ENCODE results near the gene NSRP1.

Gene NSRP1

DNA sequence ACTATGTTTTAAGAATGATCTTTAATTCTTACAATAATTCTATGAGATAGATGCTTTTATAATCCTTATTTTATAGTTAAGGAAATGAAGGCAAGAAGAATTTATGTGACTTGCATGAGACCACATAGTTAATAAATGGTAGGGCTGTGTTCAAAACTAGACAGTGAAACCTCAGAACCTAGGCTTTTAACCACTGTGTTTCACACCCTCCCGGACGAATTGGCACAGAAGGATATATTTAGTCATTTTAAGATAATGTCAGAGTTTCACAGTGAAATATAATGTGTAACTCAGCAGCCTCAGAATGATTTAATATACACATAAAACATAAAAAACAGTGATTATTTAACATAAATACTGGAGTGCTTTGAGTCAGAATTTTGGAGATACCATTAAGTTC, 57.0 kb downstream of the NSRP1 start:
- TF ChIP-seq, protein P1, sequence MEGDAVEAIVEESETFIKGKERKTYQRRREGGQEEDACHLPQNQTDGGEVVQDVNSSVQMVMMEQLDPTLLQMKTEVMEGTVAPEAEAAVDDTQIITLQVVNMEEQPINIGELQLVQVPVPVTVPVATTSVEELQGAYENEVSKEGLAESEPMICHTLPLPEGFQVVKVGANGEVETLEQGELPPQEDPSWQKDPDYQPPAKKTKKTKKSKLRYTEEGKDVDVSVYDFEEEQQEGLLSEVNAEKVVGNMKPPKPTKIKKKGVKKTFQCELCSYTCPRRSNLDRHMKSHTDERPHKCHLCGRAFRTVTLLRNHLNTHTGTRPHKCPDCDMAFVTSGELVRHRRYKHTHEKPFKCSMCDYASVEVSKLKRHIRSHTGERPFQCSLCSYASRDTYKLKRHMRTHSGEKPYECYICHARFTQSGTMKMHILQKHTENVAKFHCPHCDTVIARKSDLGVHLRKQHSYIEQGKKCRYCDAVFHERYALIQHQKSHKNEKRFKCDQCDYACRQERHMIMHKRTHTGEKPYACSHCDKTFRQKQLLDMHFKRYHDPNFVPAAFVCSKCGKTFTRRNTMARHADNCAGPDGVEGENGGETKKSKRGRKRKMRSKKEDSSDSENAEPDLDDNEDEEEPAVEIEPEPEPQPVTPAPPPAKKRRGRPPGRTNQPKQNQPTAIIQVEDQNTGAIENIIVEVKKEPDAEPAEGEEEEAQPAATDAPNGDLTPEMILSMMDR (IDR thresholded peaks at IDR 0.05; ENCODE audit: control insufficient read depth, extremely low read depth, insufficient read depth), result no peak
- no peak overlapping the region for H3K4me3 ChIP-seq (ENCODE audit: low read depth, low read length)
- DNase-seq (ENCODE audit: low read depth), result no peak

DNA sequence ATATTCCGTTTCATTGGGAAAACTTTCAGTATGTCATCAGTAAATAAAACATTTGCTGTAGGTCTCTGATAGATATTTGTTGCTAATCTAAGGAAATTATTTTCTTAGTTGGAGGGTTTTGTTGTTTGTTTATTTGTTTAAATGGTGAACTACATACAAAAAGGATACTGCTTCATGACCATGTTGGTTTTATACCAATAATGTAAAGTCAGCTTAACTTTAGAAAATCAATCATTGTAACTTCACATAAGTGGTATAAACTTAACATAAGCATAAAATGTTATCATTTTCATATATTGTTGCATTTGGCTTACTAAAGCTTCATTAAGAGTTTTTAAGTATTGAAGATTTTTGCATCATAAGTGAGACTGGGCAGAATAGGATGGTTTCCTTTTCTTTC, 57.9 kb downstream of the NSRP1 start:
- TF ChIP-seq, protein P1 (IDR thresholded peaks at IDR 0.05; ENCODE audit: control insufficient read depth, extremely low read depth, insufficient read depth), result no peak
- DNase-seq (ENCODE audit: low read depth), result no peak
- no peak overlapping the region for H3K4me3 ChIP-seq (ENCODE audit: low read depth, low read length)

DNA sequence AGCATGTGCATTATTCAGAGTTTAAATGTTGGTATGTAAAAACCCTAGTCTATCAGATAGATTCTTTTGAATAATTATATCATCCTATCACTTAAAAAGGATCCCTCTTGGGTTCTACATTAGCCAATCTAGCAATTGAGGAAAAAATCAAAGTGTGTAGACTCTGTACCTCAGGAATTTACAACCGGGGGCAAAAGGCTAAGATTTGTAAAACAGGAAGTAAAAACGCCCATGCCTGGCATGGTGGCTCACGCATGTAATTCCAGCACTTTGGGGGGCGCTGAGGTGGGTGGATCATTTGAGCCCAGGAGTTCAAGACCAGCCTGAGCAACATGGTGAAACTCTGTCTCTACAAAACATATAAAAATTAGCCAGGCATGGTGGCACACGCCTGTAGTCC, 60.2 kb downstream of the NSRP1 start:
- H3K4me3 ChIP-seq (ENCODE audit: low read depth, low read length), result no peak overlapping the region
- TF ChIP-seq, protein P1 (IDR thresholded peaks at IDR 0.05; ENCODE audit: control insufficient read depth, extremely low read depth, insufficient read depth), result no peak
- no peak for DNase-seq (ENCODE audit: low read depth)

DNA sequence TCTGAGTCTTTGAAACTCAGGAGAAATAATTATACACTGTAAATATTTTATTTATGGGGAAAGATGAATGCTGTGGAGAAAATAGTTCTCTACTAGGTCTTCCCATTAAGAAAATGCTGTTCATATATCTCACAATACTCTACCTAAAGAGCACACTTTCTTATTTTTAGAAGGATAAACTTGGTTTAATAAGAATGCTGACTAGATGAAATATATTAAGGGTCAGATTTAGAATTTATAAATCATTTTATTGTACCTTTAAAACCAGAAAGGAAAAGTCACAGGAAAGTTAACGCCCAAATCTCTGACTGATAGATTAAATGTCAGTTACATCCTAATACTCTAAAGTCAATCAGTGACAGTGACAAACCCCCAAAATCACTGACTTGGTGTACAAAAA, 70.1 kb downstream of the NSRP1 start:
- TF ChIP-seq, protein P1 (IDR thresholded peaks at IDR 0.05; ENCODE audit: control insufficient read depth, extremely low read depth, insufficient read depth), result no peak

DNA sequence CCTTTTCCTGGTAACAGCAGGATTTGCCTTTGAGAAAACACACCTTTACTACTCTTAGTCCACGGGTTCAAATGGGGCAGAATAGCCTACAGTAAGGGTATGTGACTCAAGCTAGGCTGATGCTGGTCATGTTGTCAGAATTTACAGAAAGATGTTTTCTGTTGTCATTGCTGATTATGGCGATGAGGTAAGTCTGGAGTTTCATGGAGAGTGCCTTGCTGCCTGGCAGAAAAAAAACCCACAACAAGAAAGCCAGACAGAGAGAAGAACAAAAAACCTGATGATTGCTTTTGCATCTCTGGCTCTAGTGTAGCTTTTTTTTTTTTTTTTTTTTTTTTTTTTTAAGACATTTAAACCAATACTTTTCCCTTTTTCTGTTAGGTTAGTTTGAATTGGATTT, 71.0 kb downstream of the NSRP1 start:
- H3K4me3 ChIP-seq (ENCODE audit: low read depth, low read length), result no peak overlapping the region
- TF ChIP-seq, protein P1 (IDR thresholded peaks at IDR 0.05; ENCODE audit: control insufficient read depth, extremely low read depth, insufficient read depth), result no peak
- no peak for DNase-seq (ENCODE audit: low read depth)

More for the DNA sequence above, 70.1 kb downstream of the NSRP1 start:
- DNase-seq (ENCODE audit: low read depth), result no peak
- no peak overlapping the region for H3K4me3 ChIP-seq (ENCODE audit: low read depth, low read length)

DNA sequence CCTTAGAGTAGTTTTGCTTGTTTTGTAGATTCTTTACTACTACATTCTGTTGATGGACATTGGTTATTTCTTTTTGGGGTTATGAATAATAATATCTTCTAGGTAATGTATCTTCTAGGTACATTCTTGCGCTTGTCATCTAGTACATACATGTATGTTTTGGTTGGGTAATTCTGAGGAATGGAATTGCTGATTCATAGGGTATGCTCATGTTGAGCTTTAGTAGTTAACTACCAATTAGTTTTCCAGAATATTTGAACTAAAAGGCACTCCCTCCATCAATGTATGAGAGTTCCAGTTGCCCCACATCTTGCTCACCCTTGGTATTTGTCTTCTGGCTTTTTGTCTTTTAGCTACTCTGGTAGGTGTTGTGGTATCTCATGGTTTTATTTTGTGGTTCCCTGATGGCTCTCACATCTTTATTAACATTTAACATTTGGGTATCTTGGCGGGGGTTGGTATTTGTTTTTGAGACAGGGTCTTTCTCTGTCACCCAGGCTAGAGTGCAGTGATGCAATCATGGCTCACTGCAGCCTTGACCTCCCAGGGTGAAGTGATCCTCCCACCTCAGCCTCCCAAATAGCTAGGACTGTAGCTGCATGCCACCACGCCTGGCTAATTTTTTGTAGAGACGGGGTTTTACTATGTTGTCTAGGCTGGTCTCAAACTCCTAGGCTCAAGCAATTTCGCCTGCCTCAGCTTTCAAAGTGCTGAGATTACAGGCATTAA, 71.8 kb downstream of the NSRP1 start:
- no peak overlapping the region for H3K4me3 ChIP-seq (ENCODE audit: low read depth, low read length)
- no peak for DNase-seq (ENCODE audit: low read depth)
- TF ChIP-seq, protein P1 (IDR thresholded peaks at IDR 0.05; ENCODE audit: control insufficient read depth, extremely low read depth, insufficient read depth), result no peak

DNA sequence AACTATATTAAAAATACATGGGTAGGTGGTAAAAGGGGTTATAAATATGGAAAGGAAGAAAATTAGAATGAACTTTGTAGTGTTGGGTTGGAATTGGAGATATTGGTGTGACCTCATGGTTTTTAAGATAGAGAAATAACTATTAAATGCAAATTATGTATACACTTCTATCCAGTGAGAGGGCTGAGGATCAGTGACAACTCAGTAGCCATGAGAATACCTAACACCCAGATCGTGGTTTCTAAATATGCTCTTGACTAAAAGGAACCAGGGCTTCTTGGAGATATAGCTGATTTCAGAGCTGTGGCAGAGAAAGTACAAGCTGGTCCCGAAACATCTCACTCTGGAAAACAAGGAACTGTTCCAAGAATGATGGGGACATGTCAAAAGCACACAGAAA, 74.5 kb downstream of the NSRP1 start:
- no peak overlapping the region for H3K4me3 ChIP-seq (ENCODE audit: low read depth, low read length)
- DNase-seq (ENCODE audit: low read depth), result no peak
- TF ChIP-seq, protein P1 (IDR thresholded peaks at IDR 0.05; ENCODE audit: control insufficient read depth, extremely low read depth, insufficient read depth), result no peak
